Activated T-cell treated with anti-CD3 and anti-CD28 coated beads, Interleukin-2, amount 50 U/mL, for 72 hours (primary cell): ENCODE results near the gene RPS5. TPM values are rescaled to one million over a fixed set of nuclear protein-coding genes. Genes with fewer than 3 reads are reported as not detected.
"Not testable (repeated sequence)": the region's sequence is repeated elsewhere in the genome, so short reads cannot be mapped to it uniquely, and the experiment has no call there.

Experiments
- ATAC-seq, 2 donors: fragments of 150-1000 bp; cut with Tn5 transposase; replicated peaks in 1 of 2; 2 replicates each; pipeline ENCODE4 v1.10.0; 2021; ENCODE audit warnings: moderate library complexity in 2 of 2, mild to moderate bottlenecking in 1 of 2
- DNase-seq, 2 donors: peaks; one replicate each; pipeline ENCODE4 v3.0.0; 2021 to 2022; ENCODE audit warnings: mixed read lengths in 1 of 2
- H3K27ac Mint-ChIP-seq: one replicate; pipeline ENCODE4 v1.8.0; 2022; ENCODE audit warnings: mild to moderate bottlenecking, moderate library complexity, mixed read lengths
- H3K27me3 Mint-ChIP-seq: one replicate; pipeline ENCODE4 v1.8.0; 2022; ENCODE audit warnings: low read depth, mixed read lengths
- H3K36me3 Mint-ChIP-seq, 2 donors: one replicate each; pipeline ENCODE4 v1.8.0; 2022; ENCODE audit warnings: mixed read lengths in 2 of 2, mild to moderate bottlenecking in 1 of 2; ENCODE audit not compliant: insufficient read depth in 2 of 2
- H3K4me1 Mint-ChIP-seq: one replicate; pipeline ENCODE4 v1.8.0; 2022; ENCODE audit warnings: low read depth, mixed read lengths
- H3K4me3 Mint-ChIP-seq, 2 donors: one replicate each; pipeline ENCODE4 v1.8.0; 2022; ENCODE audit warnings: mild to moderate bottlenecking in 2 of 2, mixed read lengths in 2 of 2, moderate library complexity in 2 of 2
- H3K9me3 Mint-ChIP-seq, 2 donors: one replicate each; pipeline ENCODE4 v1.8.0; 2022; ENCODE audit warnings: mixed read lengths in 2 of 2
- total RNA-seq, 2 donors: library from RNA; stranded (reverse); gene quantifications; one replicate each; pipeline ENCODE4 v1.2.3, GENCODE V29; 2022

The RPS5 gene
- total RNA-seq, result 1,000 to 10,000 TPM; 1,499 to 1,539 TPM

- ATAC-seq, result peak; percentile 93 to 94
- Mint-ChIP-seq H3K4me1 (peaks cover 46% of the 10 kb centered on the region), H3K36me3 (peaks cover 6 to 26% of the 10 kb centered on the region in 2 donors), H3K27ac (peak within 1 kb of the TSS; percentile 97), H3K4me3 (peak within 1 kb of the TSS; percentile 96), H3K27me3 (no peaks in the 10 kb centered on the region), H3K9me3 (no peaks in the 10 kb centered on the region)
- peak; percentile 94 for DNase-seq
These were observed at the start of gene RPS5 for GRCh38 chr19:58386576-58387337. Gene RPS5, plus strand, starts transcription at chr19:58387269. Its CDS starts 869 bp downstream, at chr19:58388138.

DNA sequence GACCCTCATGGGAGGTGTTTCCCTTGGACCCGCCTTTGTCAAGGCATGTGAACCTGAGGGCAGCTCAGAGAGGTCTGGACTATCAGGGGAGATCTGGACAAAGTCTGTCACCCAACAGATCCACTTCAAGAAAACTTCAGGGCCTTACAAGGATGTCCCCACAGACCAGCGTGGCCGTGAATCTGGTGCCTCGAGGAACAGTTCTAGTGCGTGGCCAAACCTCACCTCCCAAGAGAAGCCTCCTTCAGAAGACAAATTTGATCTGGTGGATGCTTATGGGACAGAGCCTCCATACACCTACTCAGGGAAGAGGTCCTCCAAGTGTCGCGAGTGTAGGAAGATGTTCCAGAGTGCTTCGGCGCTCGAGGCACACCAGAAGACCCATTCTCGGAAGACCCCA is 48.7 kb upstream of the RPS5 start:
- Mint-ChIP-seq H3K27me3 (no peaks in the 10 kb centered on the region), H3K27ac (no peak overlapping the region), H3K4me1 (peaks cover 6% of the 10 kb centered on the region), H3K36me3 (peaks cover 18 to 21% of the 10 kb centered on the region in 2 donors), H3K9me3 (no peaks in the 10 kb centered on the region), H3K4me3 (no peak overlapping the region)
- ATAC-seq (no peak), DNase-seq (no peak)

DNA sequence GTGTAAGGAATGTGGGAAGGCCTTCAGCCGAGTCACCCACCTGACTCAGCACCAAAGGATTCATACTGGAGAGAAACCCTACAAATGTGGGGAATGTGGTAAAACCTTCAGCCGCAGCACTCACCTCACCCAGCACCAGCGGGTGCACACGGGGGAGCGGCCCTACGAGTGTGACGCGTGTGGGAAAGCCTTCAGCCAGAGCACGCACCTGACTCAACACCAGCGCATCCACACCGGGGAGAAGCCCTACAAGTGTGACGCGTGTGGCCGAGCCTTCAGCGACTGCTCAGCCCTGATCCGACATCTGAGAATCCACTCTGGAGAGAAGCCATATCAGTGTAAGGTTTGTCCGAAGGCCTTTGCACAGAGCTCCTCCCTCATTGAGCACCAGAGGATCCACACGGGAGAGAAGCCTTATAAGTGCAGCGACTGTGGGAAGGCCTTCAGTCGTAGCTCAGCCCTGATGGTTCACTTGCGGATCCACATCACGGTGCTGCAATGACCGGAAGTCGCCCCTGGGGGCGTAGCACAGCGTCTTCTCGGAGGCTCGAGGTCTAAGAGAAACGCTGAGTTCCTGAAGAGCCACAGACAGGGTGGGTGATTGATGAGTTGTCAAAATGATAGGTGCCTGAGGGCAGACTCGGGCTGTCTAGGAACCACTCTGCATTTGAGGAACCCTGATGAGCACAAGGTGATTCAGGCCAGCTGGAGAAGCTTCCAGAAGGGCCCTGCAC is 48.1 kb upstream of the RPS5 start:
- H3K36me3 Mint-ChIP-seq, result peaks cover 19 to 21% of the 10 kb centered on the region in 2 donors
- peaks cover 6% of the 10 kb centered on the region for H3K4me1 Mint-ChIP-seq
- no peak overlapping the region for H3K4me3 Mint-ChIP-seq
- no peaks in the 10 kb centered on the region for H3K9me3 Mint-ChIP-seq
- ATAC-seq (no peak), DNase-seq (no peak)
- H3K27ac Mint-ChIP-seq, result no peak overlapping the region
- no peaks in the 10 kb centered on the region for H3K27me3 Mint-ChIP-seq

GRCh38 chr19:58345558-58345957 is 41.5 kb upstream of the RPS5 start:
- Mint-ChIP-seq H3K27ac (peak overlapping the region; percentile 8), H3K4me3 (peak overlapping the region; percentile 96 to 98), H3K27me3 (no peaks in the 10 kb centered on the region), H3K4me1 (peaks cover 39% of the 10 kb centered on the region), H3K9me3 (no peaks in the 10 kb centered on the region), H3K36me3 (peaks cover 6 to 24% of the 10 kb centered on the region in 2 donors)
- DNase-seq (no peak), ATAC-seq (no peak)

- Mint-ChIP-seq H3K9me3 (no peaks in the 10 kb centered on the region), H3K27me3 (no peaks in the 10 kb centered on the region), H3K27ac (peak overlapping the region; percentile 88), H3K4me3 (peak overlapping the region; percentile 96 to 98), H3K4me1 (peaks cover 39% of the 10 kb centered on the region), H3K36me3 (peaks cover 4 to 18% of the 10 kb centered on the region in 2 donors)
- DNase-seq, result peak; percentile 77 to 87
- peak; percentile 97 for ATAC-seq
These were observed 39.8 kb upstream of the RPS5 start for GRCh38 chr19:58346961-58347929.

GRCh38 chr19:58348080-58348479 is 39.0 kb upstream of the RPS5 start:
- DNase-seq, H3K27ac Mint-ChIP-seq, H3K9me3 Mint-ChIP-seq, H3K27me3 Mint-ChIP-seq: not testable (repeated sequence)
- peaks cover 4 to 18% of the 10 kb centered on the region in 2 donors for H3K36me3 Mint-ChIP-seq
- peak in 1 of 2 donors; percentile 1 for ATAC-seq
- H3K4me3 Mint-ChIP-seq, result peak overlapping the region; percentile 96 to 98
- H3K4me1 Mint-ChIP-seq, result peaks cover 39% of the 10 kb centered on the region

DNA sequence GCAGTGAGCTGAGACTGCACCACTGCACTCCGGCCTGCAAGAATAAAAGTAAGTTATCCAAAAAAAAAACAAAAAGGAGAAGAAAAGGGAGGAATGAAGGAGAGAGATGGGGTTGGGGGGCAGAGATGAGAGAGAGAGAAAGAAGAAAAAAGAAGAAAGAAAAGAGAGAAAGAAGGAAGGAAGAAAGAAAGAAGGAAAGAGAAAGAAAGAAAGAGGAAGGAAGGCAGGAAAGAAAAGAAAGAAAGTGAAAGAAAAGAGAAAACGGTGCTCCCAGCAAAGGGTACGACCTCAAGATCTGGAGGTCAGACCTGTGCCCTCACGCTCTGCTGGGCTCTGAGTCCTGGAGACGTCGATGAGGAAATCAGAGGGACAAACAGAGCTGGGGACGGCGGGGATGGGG is 37.5 kb upstream of the RPS5 start:
- Mint-ChIP-seq H3K4me1 (peaks cover 39% of the 10 kb centered on the region), H3K27ac (no peak overlapping the region), H3K9me3 (no peaks in the 10 kb centered on the region), H3K27me3 (no peaks in the 10 kb centered on the region), H3K36me3 (peaks cover 2 to 18% of the 10 kb centered on the region in 2 donors), H3K4me3 (peak overlapping the region; percentile 44 to 58)
- no peak for ATAC-seq
- no peak for DNase-seq

GRCh38 chr19:58350001-58350861 is 36.8 kb upstream of the RPS5 start:
- Mint-ChIP-seq H3K4me1 (peaks cover 39% of the 10 kb centered on the region), H3K9me3 (no peaks in the 10 kb centered on the region), H3K27ac (no peak overlapping the region), H3K4me3 (no peak overlapping the region), H3K36me3 (peaks cover 2 to 14% of the 10 kb centered on the region in 2 donors), H3K27me3 (no peaks in the 10 kb centered on the region)
- DNase-seq (no peak), ATAC-seq (no peak)

DNA sequence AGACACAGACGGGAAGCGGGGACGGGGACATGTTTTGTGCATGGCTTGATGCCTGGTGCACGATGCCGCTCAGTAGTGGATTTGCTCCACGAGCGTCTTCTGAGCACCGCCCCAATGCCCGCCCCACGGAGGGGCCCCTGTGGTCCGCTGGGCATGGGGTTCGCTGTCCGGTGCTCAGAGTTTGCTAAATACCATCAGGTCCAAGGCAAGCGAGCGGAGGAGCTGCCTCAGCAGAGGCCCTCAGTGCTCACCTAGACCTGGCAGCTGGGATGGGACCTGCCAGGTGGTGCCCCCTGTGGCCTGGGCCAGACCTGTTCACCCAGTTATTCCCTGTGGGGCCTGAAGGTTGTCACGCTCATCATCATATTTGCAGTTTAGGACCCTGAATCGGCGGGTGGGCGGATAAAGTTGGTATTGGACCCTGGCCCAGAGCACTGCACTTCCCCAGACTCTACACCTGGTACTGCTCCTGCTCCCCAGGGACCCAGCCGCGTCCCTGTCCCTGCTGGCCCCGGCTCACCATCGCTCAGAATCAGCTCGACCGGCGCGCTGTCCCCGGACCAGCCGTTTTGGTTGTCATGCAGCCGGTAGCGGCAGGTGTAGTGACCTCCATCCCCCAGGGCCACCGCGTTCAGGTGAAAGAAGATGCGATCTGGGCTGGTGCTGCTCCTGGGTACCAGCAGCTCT is 36.1 kb upstream of the RPS5 start:
- no peak for DNase-seq

DNA sequence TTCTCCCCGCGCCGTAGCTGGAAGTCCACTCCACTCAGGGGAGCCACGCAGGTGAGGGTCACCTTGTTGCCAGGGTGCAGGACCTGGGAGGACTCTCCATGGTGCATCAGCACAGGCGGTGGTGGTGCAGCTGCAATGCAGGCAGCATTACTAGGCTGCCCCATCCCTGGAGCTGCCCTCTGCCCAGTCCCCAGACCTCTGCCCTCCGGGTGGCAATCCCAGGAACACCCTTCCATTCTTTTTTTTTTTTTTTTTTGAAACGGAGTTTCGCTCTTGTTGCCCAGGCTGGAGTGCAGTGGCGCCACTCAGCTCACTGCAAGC is 35.6 kb upstream of the RPS5 start:
- H3K4me3 Mint-ChIP-seq, result no peak overlapping the region
- no peak for ATAC-seq
- no peak overlapping the region for H3K27ac Mint-ChIP-seq
- H3K4me1 Mint-ChIP-seq, result peaks cover 26% of the 10 kb centered on the region
- no peak for DNase-seq
- peaks cover 2 to 8% of the 10 kb centered on the region in 2 donors for H3K36me3 Mint-ChIP-seq
- no peaks in the 10 kb centered on the region for H3K9me3 Mint-ChIP-seq
- H3K27me3 Mint-ChIP-seq, result no peaks in the 10 kb centered on the region

More for the DNA sequence above, 36.1 kb upstream of the RPS5 start:
- H3K36me3 Mint-ChIP-seq, result peaks cover 2 to 8% of the 10 kb centered on the region in 2 donors
- H3K4me3 Mint-ChIP-seq, result peak overlapping the region in 1 of 2 donors; percentile 36
- no peaks in the 10 kb centered on the region for H3K27me3 Mint-ChIP-seq
- peaks cover 31% of the 10 kb centered on the region for H3K4me1 Mint-ChIP-seq
- no peaks in the 10 kb centered on the region for H3K9me3 Mint-ChIP-seq
- no peak for ATAC-seq
- no peak overlapping the region for H3K27ac Mint-ChIP-seq

DNA sequence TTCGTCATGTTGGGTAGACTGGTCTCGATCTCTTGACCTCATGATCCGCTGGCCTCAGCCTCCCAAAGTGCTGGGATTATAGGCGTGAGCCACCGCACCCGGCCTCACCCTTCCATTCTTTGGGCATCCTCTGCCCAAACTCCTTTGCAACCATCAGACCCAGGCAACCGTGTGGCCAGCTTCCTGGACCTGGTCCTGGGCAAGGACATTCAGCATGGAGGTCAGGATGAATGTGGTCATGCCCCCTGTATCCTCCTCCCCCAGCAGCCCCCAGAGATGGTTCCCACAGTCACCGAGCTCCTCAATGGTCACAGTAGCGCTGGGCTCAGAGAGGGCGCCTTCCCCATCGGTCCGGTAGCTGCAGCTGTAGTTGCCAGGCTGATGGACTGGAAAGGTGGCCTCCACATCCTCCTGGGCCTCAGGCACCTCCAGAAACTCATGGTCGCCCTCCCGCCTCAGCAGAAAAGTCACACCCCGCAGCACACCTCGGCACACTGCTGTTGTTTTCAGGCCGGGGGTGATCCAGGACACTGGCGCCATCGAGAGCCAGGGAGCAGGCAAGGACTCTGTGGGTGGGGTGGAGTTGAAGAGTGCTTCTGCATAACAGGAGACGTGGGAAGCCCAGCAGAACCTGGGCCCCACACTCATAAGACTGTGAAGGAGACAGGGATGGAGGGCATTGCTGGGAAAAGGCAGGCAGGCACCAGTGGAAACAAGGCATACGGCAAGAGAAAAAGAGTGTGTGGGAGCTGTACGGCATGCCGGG is 34.9 kb upstream of the RPS5 start:
- Mint-ChIP-seq H3K27me3 (no peaks in the 10 kb centered on the region), H3K27ac (no peak overlapping the region), H3K9me3 (no peaks in the 10 kb centered on the region), H3K4me3 (no peak overlapping the region), H3K4me1 (peaks cover 23% of the 10 kb centered on the region), H3K36me3 (peaks cover 2 to 6% of the 10 kb centered on the region in 2 donors)
- DNase-seq (no peak), ATAC-seq (no peak)
